RPMI7951 (cell line): ENCODE data around the gene RBMS1. TPM values are rescaled to one million over a fixed set of nuclear protein-coding genes. Genes with fewer than 3 reads are reported as not detected.

Source experiments
- DNase-seq: peaks from one replicate; pipeline ENCODE4 v3.0.0-alpha.2; 2012; ENCODE audit warnings: low read depth
- total RNA-seq: library from RNA; depleted of rRNA; stranded (reverse); fragments of >200 nt; shearing (Covaris generic); gene quantifications from 2 replicates; pipeline ENCODE4 v1.2.3, GENCODE V29; 2014

Gene RBMS1
- total RNA-seq, 1 experiment from 2014 or later = 82.7 TPM

GRCh38 chr2:160254189-160254762 is 239.3 kb downstream of the RBMS1 start:
- DNase-seq = no peak

GRCh38 chr2:160253440-160254188 is 240.0 kb downstream of the RBMS1 start:
- peak; percentile 73 for DNase-seq

DNA sequence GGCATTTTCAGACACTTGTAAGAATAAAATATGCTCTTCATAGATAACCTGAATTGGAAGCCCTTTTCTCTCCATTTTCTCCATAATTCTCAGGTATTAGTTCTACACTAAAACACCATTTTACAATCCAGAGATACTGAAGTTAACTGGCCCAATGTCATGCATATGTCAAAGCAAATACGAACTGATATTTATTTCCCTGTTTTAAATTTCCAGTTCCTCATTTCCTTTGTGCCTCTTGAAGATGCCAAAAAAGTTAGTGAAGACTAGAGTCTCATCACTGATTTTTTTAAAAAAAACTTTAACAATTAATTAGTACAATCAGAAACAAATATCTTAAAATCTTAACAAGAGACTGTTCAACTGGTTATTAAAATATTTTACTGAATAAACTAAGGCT is 240.7 kb downstream of the RBMS1 start:
- DNase-seq = no peak

DNA sequence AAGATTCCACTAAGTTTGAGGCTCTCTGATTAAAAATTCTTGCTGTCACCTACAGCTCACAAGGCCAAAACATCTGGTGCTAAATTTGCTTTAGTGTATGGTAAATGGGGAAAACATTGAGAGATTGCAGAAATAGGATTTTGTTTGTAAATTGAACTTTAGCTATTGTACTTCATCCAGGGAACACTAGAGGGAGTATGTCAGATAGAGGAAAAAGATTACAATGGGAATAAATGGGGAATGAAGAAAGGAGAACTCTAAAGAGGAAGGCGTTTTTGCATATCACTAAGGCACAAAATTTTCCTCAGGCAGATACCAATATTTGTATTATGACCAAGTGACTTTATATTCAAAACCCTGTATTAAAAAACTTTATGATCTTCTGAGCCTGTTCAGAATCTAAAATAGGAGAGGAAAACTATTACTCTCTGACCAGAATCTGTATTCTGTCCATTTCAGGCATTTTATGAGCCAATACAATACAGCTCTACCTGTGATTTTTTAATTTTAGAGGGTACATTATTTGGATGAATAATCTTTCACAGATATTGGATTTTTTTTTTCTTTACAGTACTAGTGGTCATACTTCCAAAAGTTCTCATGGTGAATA is 241.2 kb downstream of the RBMS1 start:
- DNase-seq = peak; percentile 58

DNA sequence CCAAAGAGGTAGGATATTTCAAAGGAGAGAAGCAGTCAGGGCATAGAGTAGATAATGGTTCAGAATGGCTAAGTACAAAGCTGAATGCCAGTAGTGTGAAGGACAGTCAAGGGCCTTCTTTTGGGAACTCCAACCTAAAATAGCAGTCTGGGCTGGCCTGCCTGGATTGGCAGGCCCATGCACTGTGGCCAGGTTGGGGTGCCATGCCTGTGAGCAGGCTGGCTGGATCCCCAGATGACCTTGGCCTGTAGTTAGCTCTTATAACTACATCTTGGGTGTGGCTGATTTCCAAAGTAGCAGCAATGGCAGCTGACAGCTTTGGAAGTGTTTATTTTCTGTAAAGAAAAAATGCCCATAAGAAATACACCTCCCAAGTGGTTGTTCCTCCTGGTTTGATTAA is 242.0 kb downstream of the RBMS1 start:
- peak; percentile 28 for DNase-seq

GRCh38 chr2:160249876-160250275 is 243.7 kb downstream of the RBMS1 start:
- no peak for DNase-seq

GRCh38 chr2:160247296-160248035 is 246.1 kb downstream of the RBMS1 start:
- DNase-seq = no peak

DNA sequence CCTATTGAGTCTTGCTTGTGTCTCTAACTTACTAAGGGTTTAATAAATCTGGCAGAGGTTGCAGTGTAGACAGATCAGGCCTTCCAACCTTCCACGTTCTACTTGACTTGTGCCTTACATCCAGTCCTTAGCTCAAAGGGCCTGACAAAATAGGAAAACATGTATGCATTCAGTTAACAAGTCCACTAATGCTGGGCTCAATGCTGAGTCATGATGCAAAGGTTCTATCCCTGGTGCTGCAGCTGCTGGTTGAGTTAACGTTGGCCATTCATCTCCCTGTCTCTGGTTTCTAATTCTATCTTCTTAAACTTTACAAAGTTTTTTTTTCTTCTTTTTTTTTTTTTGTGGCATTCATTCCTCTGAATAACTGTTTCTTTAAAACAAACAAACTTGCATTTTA is 247.3 kb downstream of the RBMS1 start:
- peak; percentile 64 for DNase-seq

DNA sequence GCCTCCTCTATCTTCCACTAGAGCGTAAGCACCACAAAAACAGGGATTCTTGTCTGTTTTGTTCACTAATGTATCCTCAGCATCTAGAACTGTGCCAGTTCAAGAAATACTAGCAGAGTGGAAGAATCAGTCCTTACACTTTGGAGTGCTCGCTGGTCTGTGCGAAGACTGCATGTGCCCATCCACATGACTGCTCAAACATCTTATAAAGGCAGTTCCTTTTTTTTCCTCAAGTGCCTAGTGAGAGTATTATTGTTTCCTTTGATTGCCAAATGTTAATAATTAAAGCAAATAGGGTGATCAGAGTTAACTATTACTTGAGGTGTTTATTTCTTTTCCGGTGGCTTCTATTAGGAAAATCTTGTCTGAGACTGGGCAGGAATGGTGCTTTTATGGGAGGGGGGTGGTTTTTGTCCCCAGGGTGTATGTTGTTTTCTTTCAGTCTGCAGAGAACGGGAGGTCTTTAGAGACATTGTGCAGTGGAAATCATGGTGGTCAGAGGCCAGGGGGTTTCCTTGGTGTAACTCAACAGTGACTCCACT is 247.9 kb downstream of the RBMS1 start:
- no peak for DNase-seq

DNA sequence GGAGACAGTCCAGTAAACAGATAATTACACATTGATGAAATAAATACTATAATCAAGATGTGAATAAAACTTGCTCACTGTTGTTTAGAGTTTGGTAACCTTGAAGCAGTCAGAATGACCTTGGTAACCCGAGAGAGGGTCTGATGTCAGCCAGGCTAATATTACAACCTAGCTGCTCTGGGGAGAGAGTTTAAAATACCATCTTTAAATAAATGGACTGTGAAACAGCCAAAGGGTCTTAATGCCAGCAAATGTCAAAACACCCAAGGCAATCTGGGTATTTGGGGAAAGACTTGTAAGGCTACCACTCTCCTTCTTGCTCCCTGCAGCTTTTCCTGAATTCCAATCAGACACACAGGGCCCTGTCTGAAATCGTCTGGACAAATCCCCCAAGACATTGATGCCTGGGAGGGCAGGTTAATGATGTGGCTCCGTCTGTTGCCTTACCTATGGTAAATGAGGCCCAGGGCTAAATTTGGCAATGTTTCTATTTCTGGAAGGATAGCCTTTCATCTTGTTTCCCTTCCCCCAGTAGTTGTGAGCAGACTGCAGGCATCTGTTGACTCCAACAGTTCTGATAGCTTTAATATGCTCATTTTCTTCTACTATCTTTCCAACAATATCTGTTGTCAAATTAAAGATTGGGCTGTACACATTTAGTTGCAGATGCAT is 250.6 kb downstream of the RBMS1 start:
- DNase-seq = peak; percentile 22

DNA sequence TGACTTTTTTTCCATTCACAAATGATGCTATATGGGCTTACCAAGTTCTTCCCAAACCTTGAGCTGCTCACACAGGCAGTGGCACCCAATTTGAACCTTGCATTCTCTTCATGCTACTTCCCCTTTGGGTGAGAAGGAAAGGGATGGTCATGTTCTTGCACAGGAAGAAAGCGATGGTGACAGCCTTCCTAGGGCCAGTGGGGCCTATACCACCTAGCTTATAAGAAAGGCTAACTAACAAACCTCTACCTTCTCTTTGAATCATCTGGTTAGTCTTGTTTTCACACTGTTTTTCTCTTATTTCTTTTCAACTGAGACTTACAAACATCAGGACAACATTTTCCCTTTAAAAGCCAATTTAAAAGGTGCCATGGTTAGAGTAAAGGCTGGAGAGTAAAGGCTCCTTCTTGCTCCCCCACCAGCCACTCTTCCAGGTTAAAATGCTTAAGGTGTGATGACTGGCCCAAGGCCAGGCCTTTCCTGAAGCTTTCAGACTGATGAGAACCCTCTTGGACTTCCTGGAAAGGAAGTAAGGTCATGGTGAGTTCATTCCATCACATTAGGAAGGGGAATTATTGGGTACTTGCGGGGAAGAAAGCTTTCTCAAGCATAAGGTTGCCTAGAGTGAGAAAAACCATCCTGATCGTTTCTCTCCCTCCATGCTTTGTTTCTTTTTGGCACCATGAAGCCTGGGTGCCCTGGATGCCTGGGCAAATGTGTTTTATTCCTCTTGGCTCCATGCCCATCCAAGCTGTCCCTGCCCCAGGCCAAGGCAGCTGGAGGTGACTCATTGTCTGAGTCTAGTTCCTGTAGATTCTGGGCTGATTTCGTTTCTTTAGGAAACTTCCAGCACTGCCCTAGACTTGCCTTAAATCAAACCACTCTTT is 252.1 kb downstream of the RBMS1 start:
- DNase-seq = peak; percentile 98

DNA sequence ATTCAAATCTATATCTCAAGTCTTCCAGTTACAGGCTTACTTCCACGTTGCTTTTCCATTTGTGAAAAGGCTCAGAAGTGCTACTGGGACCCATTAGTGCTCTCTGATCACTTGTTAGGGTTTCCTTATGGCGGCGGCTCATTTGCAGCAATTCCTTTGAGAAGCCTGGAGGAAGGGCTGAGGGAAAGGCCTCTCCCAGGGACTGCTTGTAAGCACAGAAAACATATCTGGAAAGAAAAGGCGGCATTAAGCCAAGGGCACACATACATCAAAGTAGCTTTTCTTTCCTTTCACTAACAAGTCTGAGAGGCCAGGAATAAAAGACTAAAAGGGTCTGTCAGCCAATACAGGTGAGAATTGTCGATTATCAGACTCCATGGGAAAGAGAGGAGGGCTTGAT is 254.2 kb downstream of the RBMS1 start:
- DNase-seq = no peak

- no peak for DNase-seq
These were observed 255.2 kb downstream of the RBMS1 start for GRCh38 chr2:160238392-160238791.

DNA sequence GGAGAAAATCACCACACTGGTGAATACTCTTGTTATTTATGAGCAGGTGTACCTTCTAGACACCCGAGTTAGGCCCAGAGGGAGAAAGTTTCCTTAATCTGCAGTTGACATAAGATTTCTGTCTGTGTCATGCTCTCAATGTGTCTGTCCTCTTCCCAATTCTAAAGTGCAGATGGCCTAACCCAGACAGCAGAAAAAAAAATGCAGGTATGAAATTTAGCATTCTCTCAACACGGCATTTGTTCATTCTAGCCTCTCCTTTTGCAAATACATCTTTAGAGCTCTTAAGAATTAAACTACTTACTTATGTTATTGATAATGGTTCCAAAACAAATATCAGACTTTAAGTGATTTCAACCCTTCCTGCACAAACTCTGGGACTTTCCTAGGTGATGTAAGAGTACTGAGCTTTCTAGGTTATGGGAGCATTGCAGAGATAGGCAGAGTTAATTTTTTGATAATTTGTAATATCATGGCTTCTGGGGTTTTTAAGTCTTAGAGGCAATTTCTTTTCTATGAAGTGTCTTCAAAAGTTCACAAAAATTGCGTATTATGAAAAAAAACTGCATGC is 260.6 kb downstream of the RBMS1 start:
- DNase-seq = no peak

DNA sequence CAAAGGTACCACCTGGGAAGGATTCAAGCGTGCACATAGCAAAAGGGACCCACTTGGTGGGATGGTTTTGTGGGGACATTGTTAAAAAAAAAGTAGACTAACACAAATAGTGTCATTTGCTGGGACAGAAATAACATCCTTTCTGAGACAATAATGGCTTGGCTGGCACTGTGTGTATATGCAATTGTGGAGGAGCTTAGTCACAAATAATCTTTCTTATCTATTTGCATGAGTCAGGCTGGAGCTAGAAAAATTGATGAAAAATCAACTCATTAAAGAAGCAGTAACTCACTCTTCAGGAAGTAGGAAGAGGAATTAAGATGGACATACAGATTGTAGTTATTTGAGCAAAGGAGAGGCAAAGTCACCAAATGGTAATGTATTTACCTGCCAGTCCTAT is 264.0 kb downstream of the RBMS1 start:
- peak; percentile 77 for DNase-seq

DNA sequence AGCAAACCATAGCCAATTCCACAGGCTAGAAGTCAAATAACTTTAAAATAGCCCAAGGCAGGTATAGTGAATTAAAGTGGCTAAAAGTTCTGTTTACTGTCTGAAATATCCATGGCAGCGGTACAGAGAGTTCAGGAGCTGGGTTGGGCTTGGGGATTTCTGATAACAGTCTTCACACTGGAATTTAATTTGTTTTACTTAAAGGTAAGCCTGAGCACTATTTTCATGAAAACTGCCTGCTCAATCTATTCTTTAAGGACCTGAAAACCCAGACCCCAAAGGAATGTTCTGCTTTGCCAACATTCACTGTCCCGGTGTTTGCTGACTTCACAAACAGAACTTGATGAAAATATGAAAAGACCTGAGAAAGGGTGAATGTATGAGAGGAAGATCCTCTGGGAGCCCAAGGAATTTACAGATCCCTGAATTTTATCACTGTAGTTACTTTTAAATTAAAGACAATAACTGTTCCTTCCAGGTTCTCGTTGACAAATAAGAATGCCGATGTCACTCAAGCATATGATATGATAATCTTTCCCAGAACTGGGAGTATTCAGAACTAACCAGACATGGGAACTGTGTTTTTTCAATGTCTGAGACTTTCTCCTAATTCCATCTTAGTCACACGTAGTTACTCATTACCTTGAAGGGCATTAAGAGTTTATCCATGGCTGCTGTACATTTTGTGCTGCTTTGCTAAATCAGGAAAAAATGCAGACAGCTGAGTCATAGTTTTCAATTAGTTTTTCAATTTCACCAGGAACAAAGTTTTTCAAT is 265.3 kb downstream of the RBMS1 start:
- peak; percentile 95 for DNase-seq

- peak; percentile 90 for DNase-seq
These were observed 266.2 kb downstream of the RBMS1 start for GRCh38 chr2:160227293-160227915.

- no peak for DNase-seq
These were observed 267.2 kb downstream of the RBMS1 start for GRCh38 chr2:160226367-160226766.

DNA sequence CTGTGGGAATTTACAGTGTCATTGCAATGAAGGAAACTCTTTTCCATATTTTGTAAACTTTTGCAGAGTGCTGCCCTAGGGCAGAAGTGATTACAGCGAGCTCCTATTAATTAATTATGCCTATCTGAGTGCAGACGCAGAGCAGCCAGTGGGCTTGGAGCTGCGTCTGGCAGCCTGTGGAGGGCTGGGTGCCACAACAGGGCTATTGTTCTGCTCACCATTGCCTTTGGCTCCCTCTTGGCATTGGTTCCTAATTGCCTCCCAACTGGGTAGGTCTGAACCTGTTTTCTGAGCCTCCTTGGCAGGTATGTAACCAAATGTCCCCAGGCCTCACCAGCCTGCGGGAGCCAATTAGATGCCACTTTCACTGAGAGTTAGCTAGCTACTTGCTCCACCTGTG is 267.9 kb downstream of the RBMS1 start:
- no peak for DNase-seq
